ENCODE data around the gene CCDC154. TPM values are rescaled to one million over a fixed set of nuclear protein-coding genes. Genes with fewer than 3 reads are reported as not detected.

The CCDC154 gene
- total and polyA plus RNA-seq, 3 experiments from 2014 or later, result 2.3 to 2.8 TPM; not detected in 1

- H3K9me3 Mint-ChIP-seq, result no peaks in the 10 kb centered on the region
- Histone ChIP-seq H3K27me3 (ENCODE audit: insufficient read depth, low read length, poor library complexity, severe bottlenecking) (no peaks in the 10 kb centered on the region), H3K4me3 (ENCODE audit: low read length) (no peak overlapping the region), H3K27ac (ENCODE audit: low read depth, low read length) (no peak overlapping the region), H3K9me3 (ENCODE audit: low read length) (no peaks in the 10 kb centered on the region), H3K36me3 (ENCODE audit: insufficient read depth, low read length) (peaks cover 10% of the 10 kb centered on the region), H3K4me1 (ENCODE audit: insufficient read depth, low read length) (peaks cover 11% of the 10 kb centered on the region)
- CTCF ChIA-PET, result no interaction called here
- peaks cover 0 to 66% (median 4%) of the 10 kb centered on the region in 3 donors for H3K36me3 Mint-ChIP-seq
- no peak overlapping the region for H3K4me3 Mint-ChIP-seq
- peaks cover 5 to 32% (median 18%) of the 10 kb centered on the region in 3 donors for H3K4me1 Mint-ChIP-seq
- peaks cover 0 to 1% of the 10 kb centered on the region in 2 donors for H3K27me3 Mint-ChIP-seq
- DNase-seq, result no peak
- no peak overlapping the region for H3K27ac Mint-ChIP-seq
- POLR2A ChIA-PET, result no interaction called here
These were observed 40.6 kb downstream of the CCDC154 start for GRCh38 chr16:1403733-1404132.

- H3K36me3 Mint-ChIP-seq, result peaks cover 0 to 73% (median 4%) of the 10 kb centered on the region in 3 donors
- peaks cover 5 to 27% (median 18%) of the 10 kb centered on the region in 3 donors for H3K4me1 Mint-ChIP-seq
- H3K27me3 Mint-ChIP-seq, result peaks cover 0 to 1% of the 10 kb centered on the region in 2 donors
- no peak for DNase-seq
- H3K27ac Mint-ChIP-seq, result no peak overlapping the region
- no peaks in the 10 kb centered on the region for H3K9me3 Mint-ChIP-seq
- CTCF ChIA-PET, result interaction anchor here (1.0 kb wide), 1 partner anchor 87 kb away, joined by 3 read pairs; no protein-coding TSS in a partner anchor
- POLR2A ChIA-PET, result no interaction called here
- Histone ChIP-seq H3K27me3 (ENCODE audit: insufficient read depth, low read length, poor library complexity, severe bottlenecking) (no peaks in the 10 kb centered on the region), H3K36me3 (ENCODE audit: insufficient read depth, low read length) (peaks cover 14% of the 10 kb centered on the region), H3K9me3 (ENCODE audit: low read length) (no peaks in the 10 kb centered on the region), H3K27ac (ENCODE audit: low read depth, low read length) (no peak overlapping the region), H3K4me3 (ENCODE audit: low read length) (no peak overlapping the region), H3K4me1 (ENCODE audit: insufficient read depth, low read length) (peaks cover 5% of the 10 kb centered on the region)
- H3K4me3 Mint-ChIP-seq, result no peak overlapping the region
These were observed 41.3 kb downstream of the CCDC154 start for GRCh38 chr16:1403036-1403435.

- Histone ChIP-seq H3K9me3 (ENCODE audit: low read length) (no peaks in the 10 kb centered on the region), H3K4me3 (ENCODE audit: low read length) (no peak overlapping the region), H3K36me3 (ENCODE audit: insufficient read depth, low read length) (peaks cover 15% of the 10 kb centered on the region), H3K27ac (ENCODE audit: low read depth, low read length) (no peak overlapping the region), H3K27me3 (ENCODE audit: insufficient read depth, low read length, poor library complexity, severe bottlenecking) (no peaks in the 10 kb centered on the region), H3K4me1 (ENCODE audit: insufficient read depth, low read length) (no peaks in the 10 kb centered on the region)
- Mint-ChIP-seq H3K4me3 (no peak overlapping the region), H3K27me3 (peaks cover 0 to 1% of the 10 kb centered on the region in 2 donors), H3K9me3 (no peaks in the 10 kb centered on the region), H3K27ac (no peak overlapping the region), H3K4me1 (peaks cover 3 to 18% (median 10%) of the 10 kb centered on the region in 3 donors), H3K36me3 (peaks cover 0 to 75% (median 4%) of the 10 kb centered on the region in 3 donors)
- CTCF ChIA-PET, result no interaction called here
- DNase-seq, result no peak
- POLR2A ChIA-PET, result no interaction called here
These were observed 42.6 kb downstream of the CCDC154 start for GRCh38 chr16:1401758-1402154.

- H3K36me3 Mint-ChIP-seq, result peaks cover 0 to 72% (median 4%) of the 10 kb centered on the region in 3 donors
- peaks cover 3 to 14% (median 10%) of the 10 kb centered on the region in 3 donors for H3K4me1 Mint-ChIP-seq
- no peaks in the 10 kb centered on the region for H3K9me3 Mint-ChIP-seq
- Histone ChIP-seq H3K9me3 (ENCODE audit: low read length) (no peaks in the 10 kb centered on the region), H3K4me3 (ENCODE audit: low read length) (no peak overlapping the region), H3K27ac (ENCODE audit: low read depth, low read length) (no peak overlapping the region), H3K27me3 (ENCODE audit: insufficient read depth, low read length, poor library complexity, severe bottlenecking) (no peaks in the 10 kb centered on the region), H3K4me1 (ENCODE audit: insufficient read depth, low read length) (no peaks in the 10 kb centered on the region), H3K36me3 (ENCODE audit: insufficient read depth, low read length) (peaks cover 15% of the 10 kb centered on the region)
- DNase-seq, result no peak
- no peak overlapping the region for H3K4me3 Mint-ChIP-seq
- ChIA-PET POLR2A (no interaction called here), CTCF (no interaction called here)
- H3K27me3 Mint-ChIP-seq, result peaks cover 0 to 3% of the 10 kb centered on the region in 2 donors
- no peak overlapping the region for H3K27ac Mint-ChIP-seq
These were observed 43.1 kb downstream of the CCDC154 start for GRCh38 chr16:1401061-1401757.

GRCh38 chr16:1398826-1399581, 45.4 kb downstream of the CCDC154 start:
- H3K27me3 Mint-ChIP-seq, result peaks cover 0 to 4% of the 10 kb centered on the region in 2 donors
- ChIA-PET CTCF (no interaction called here), POLR2A (no interaction called here)
- H3K27ac Mint-ChIP-seq, result no peak overlapping the region
- no peak overlapping the region for H3K4me3 ChIP-seq (ENCODE audit: low read length)
- H3K4me3 Mint-ChIP-seq, result no peak overlapping the region
- H3K36me3 Mint-ChIP-seq, result peaks cover 0 to 70% (median 4%) of the 10 kb centered on the region in 3 donors
- H3K27me3 ChIP-seq (ENCODE audit: insufficient read depth, low read length, poor library complexity, severe bottlenecking), result no peaks in the 10 kb centered on the region
- H3K4me1 Mint-ChIP-seq, result peaks cover 3 to 10% (median 4%) of the 10 kb centered on the region in 3 donors
- DNase-seq, result no peak
- peaks cover 15% of the 10 kb centered on the region for H3K36me3 ChIP-seq (ENCODE audit: insufficient read depth, low read length)
- H3K9me3 ChIP-seq (ENCODE audit: low read length), result no peaks in the 10 kb centered on the region
- H3K4me1 ChIP-seq (ENCODE audit: insufficient read depth, low read length), result no peaks in the 10 kb centered on the region
- no peak overlapping the region for H3K27ac ChIP-seq (ENCODE audit: low read depth, low read length)
- no peaks in the 10 kb centered on the region for H3K9me3 Mint-ChIP-seq

- H3K36me3 ChIP-seq (ENCODE audit: insufficient read depth, low read length), result peaks cover 18% of the 10 kb centered on the region
- H3K4me3 Mint-ChIP-seq, result no peak overlapping the region
- H3K27ac ChIP-seq (ENCODE audit: low read depth, low read length), result no peak overlapping the region
- H3K4me1 ChIP-seq (ENCODE audit: insufficient read depth, low read length), result no peaks in the 10 kb centered on the region
- ChIA-PET CTCF (no interaction called here), POLR2A (no interaction called here)
- no peak overlapping the region for H3K27ac Mint-ChIP-seq
- no peaks in the 10 kb centered on the region for H3K9me3 Mint-ChIP-seq
- no peaks in the 10 kb centered on the region for H3K9me3 ChIP-seq (ENCODE audit: low read length)
- peaks cover 2 to 7% (median 3%) of the 10 kb centered on the region in 3 donors for H3K4me1 Mint-ChIP-seq
- DNase-seq, result no peak
- no peak overlapping the region for H3K4me3 ChIP-seq (ENCODE audit: low read length)
- H3K36me3 Mint-ChIP-seq, result peaks cover 0 to 68% (median 4%) of the 10 kb centered on the region in 3 donors
- H3K27me3 ChIP-seq (ENCODE audit: insufficient read depth, low read length, poor library complexity, severe bottlenecking), result no peaks in the 10 kb centered on the region
- peaks cover 0 to 4% of the 10 kb centered on the region in 2 donors for H3K27me3 Mint-ChIP-seq
These were observed 46.0 kb downstream of the CCDC154 start for GRCh38 chr16:1398351-1398750.

- Histone ChIP-seq H3K27ac (ENCODE audit: low read depth, low read length) (no peak overlapping the region), H3K36me3 (ENCODE audit: insufficient read depth, low read length) (peaks cover 24% of the 10 kb centered on the region), H3K9me3 (ENCODE audit: low read length) (no peaks in the 10 kb centered on the region), H3K27me3 (ENCODE audit: insufficient read depth, low read length, poor library complexity, severe bottlenecking) (no peaks in the 10 kb centered on the region), H3K4me1 (ENCODE audit: insufficient read depth, low read length) (no peaks in the 10 kb centered on the region), H3K4me3 (ENCODE audit: low read length) (no peak overlapping the region)
- peaks cover 0 to 5% (median 3%) of the 10 kb centered on the region in 3 donors for H3K4me1 Mint-ChIP-seq
- H3K9me3 Mint-ChIP-seq, result no peaks in the 10 kb centered on the region
- H3K27me3 Mint-ChIP-seq, result peaks cover 0 to 4% of the 10 kb centered on the region in 2 donors
- POLR2A ChIA-PET, result no interaction called here
- H3K27ac Mint-ChIP-seq, result no peak overlapping the region
- peaks cover 0 to 66% (median 3%) of the 10 kb centered on the region in 3 donors for H3K36me3 Mint-ChIP-seq
- no peak overlapping the region for H3K4me3 Mint-ChIP-seq
- CTCF ChIA-PET, result no interaction called here
- DNase-seq, result no peak
These were observed 46.6 kb downstream of the CCDC154 start for GRCh38 chr16:1397779-1398178.

- Mint-ChIP-seq H3K36me3 (peaks cover 0 to 64% (median 2%) of the 10 kb centered on the region in 3 donors), H3K9me3 (no peaks in the 10 kb centered on the region), H3K27me3 (peaks cover 0 to 4% of the 10 kb centered on the region in 2 donors), H3K4me3 (no peak overlapping the region), H3K27ac (no peak overlapping the region), H3K4me1 (no peaks in the 10 kb centered on the region)
- Histone ChIP-seq H3K36me3 (ENCODE audit: insufficient read depth, low read length) (peaks cover 26% of the 10 kb centered on the region), H3K27me3 (ENCODE audit: insufficient read depth, low read length, poor library complexity, severe bottlenecking) (no peaks in the 10 kb centered on the region), H3K4me3 (ENCODE audit: low read length) (no peak overlapping the region), H3K4me1 (ENCODE audit: insufficient read depth, low read length) (no peaks in the 10 kb centered on the region), H3K9me3 (ENCODE audit: low read length) (no peaks in the 10 kb centered on the region), H3K27ac (ENCODE audit: low read depth, low read length) (no peak overlapping the region)
- ChIA-PET POLR2A (no interaction called here), CTCF (interaction anchor here (0.6 kb wide), 1 partner anchor 26 kb away, joined by 3 read pairs; no protein-coding TSS in a partner anchor)
- DNase-seq, result no peak
These were observed 48.8 kb downstream of the CCDC154 start for GRCh38 chr16:1395444-1396031.

All from CD8-positive, alpha-beta memory T cell (primary cell).